Measurements from ENCODE around the gene CD82.

Gene CD82

GRCh38 chr11:44621784-44622183 lies 56.3 kb downstream of the CD82 start:
- no peak for DNase-seq

- no peak for DNase-seq
Measured at GRCh38 chr11:44622190-44622650, 56.8 kb downstream of the CD82 start.

GRCh38 chr11:44622721-44623258 lies 57.3 kb downstream of the CD82 start:
- DNase-seq: no peak

- DNase-seq: no peak
Measured at GRCh38 chr11:44623341-44623730, 57.9 kb downstream of the CD82 start.

- DNase-seq: peak; percentile 12 to 34
Measured at GRCh38 chr11:44623731-44624491, 58.4 kb downstream of the CD82 start.

GRCh38 chr11:44624761-44625221 lies 59.3 kb downstream of the CD82 start:
- DNase-seq: no peak

GRCh38 chr11:44625759-44626523 lies 60.5 kb downstream of the CD82 start:
- DNase-seq: no peak

GRCh38 chr11:44626645-44627044 lies 61.2 kb downstream of the CD82 start:
- DNase-seq: no peak

- no peak for DNase-seq
Measured at GRCh38 chr11:44627165-44627789, 61.8 kb downstream of the CD82 start.

- DNase-seq: peak; percentile 61 to 78
Measured at GRCh38 chr11:44627911-44628729, 62.7 kb downstream of the CD82 start.

- no peak for DNase-seq
Measured at GRCh38 chr11:44628730-44629700, 63.6 kb downstream of the CD82 start.

- no peak for DNase-seq
Measured at GRCh38 chr11:44629732-44630345, 64.4 kb downstream of the CD82 start.

GRCh38 chr11:44630511-44631210 lies 65.2 kb downstream of the CD82 start:
- DNase-seq: no peak

GRCh38 chr11:44631831-44632230 lies 66.4 kb downstream of the CD82 start:
- no peak for DNase-seq

- no peak for DNase-seq
Measured at GRCh38 chr11:44632466-44633123, 67.1 kb downstream of the CD82 start.

- DNase-seq: no peak
Measured at GRCh38 chr11:44633641-44634040, 68.2 kb downstream of the CD82 start.

GRCh38 chr11:44634401-44635281 lies 69.2 kb downstream of the CD82 start:
- peak; percentile 21 to 69 for DNase-seq

GRCh38 chr11:44637487-44637886 lies 72.0 kb downstream of the CD82 start:
- no peak for DNase-seq
